ENCODE results near the gene P2RY14.
A peak's percentile ranks its signal among the peaks of the same experiment; 100 is the strongest.
"Not testable (repeated sequence)": the region's sequence is repeated elsewhere in the genome, so short reads cannot be mapped to it uniquely, and the experiment has no call there.

The P2RY14 gene

DNA sequence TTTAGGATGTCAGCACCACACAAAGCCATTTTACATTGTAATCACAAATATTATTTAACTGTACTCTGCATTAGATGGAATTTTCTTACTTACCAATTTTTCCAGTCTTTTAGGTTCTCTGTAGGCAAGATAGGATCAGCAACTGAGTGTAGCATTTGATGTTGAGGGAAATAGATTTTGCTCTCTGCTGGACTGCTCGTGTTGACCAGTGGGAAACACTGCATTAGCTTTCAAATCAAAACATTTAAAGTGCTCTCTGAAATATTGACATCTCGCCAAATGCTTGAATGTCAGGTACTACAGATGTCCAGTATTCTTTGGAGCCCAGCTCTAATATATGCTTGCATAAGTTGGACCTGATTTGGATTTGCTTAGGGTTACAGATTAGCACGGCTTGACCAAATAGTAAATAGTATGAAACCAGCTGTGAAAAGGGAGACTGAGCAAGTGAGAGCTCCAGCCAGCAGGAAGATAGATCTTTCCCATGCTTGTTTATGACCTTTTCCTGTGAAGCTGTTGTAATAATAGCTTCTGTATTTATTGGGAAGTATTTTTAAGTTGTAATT lies 29.5 kb downstream of the P2RY14 start:
- DNase-seq = no peak

DNA sequence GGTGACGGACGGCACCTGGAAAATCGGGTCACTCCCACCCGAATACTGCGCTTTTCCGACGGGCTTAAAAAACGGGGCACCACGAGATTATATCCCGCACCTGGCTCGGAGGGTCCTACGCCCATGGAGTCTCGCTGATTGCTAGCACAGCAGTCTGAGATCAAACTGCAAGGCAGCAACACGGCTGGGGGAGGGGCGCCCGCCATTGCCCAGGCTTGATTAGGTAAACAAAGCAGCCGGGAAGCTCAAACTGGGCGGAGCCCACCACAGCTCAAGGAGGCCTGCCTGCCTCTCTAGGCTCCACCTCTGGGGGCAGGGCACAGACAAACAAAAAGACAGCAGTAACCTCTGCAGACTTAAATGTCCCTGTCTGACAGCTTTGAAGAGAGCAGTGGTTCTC lies 36.3 kb downstream of the P2RY14 start:
- DNase-seq = not testable (repeated sequence)

DNA sequence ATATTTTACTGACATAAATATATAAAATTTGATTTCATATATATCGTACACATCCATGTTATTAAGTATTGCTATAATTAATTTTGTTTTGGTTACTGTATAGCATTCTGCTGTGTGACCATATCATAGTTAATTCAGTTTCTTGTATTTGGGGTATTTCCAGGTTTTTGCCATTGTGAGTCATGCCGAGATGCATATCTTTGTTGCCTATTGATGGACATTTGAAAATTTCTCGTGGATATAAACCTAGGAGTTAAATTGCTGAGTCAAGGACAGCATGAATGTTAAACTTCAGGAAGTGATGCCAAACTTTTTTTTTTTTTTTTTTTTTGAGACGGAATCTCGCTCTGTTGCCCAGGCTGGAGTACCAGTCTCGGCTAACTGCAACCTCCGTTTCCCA lies 41.6 kb downstream of the P2RY14 start:
- DNase-seq = no peak

DNA sequence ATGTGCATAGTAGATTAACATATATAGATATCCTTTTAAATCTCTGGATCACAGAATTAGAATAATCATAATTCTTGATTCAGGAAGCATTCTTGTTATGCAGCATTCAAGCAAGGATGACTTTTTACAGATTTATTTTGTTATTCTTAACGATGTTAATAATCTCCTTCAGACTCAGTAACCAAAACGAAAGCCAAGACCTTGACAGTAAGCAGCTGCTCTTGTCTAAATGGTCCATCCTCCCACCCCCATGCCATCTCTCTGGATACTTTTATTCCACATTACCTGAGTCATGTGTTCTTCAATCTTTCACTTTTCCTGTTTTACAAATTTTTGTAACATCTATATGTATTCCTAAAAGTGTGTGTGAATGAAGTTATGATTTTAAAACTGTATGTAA lies 42.0 kb downstream of the P2RY14 start:
- no peak for DNase-seq

DNA sequence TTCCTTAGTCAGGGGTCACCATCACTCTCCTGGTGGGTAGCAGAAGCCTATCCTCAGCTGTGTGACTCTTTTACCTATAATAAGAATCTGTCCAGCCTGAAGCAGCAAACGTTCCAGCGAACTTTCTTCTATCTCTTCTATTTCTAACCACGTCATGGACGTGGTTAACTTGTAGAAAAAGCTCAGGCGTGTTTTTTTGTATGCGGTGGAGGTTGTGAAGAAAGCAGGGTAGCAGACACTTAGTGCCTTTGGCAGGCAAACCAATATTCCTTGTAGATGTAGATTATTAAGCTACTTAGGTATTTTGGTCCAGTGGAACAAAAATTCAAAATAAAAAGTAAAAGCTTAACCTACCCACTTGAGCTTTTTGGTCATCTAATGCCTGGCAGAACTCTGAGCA lies 43.5 kb downstream of the P2RY14 start:
- no peak for DNase-seq

DNA sequence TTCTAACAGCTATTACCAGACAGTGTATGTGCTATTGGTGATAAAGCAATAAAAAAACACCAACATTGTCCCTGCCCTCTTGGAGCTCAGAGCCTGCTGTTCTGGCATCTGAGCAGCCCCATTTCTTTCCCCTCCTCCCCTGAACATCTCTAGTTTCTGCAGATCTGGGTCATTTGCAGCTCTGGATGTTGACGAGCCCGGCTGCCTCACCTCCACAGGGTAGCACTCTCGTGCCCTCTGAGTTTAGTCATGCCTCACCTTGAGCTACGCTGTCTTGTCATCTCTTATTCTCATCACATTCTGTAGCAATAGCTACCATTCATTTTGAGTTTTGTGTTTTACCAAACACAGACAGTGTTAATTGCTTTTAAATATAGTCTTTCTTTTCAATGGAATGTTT lies 45.4 kb downstream of the P2RY14 start:
- no peak for DNase-seq

DNA sequence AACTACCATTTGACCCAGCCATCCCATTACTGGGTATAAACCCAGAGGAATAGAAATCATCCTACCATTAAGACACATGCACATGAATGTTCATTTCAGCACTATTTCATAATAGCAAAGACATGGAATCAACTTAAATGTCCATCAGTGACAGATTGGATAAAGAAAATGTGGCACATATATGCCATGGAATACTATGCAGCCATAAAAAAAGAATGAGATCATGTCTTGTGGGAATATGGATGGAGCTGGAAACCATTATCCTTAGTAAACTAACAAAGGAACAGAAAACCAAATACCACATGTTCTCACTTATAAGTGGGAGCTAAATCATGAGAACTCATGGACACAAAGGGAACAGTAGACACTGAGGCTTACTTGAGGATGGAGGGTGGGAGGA lies 45.9 kb downstream of the P2RY14 start:
- DNase-seq = not testable (repeated sequence)

DNA sequence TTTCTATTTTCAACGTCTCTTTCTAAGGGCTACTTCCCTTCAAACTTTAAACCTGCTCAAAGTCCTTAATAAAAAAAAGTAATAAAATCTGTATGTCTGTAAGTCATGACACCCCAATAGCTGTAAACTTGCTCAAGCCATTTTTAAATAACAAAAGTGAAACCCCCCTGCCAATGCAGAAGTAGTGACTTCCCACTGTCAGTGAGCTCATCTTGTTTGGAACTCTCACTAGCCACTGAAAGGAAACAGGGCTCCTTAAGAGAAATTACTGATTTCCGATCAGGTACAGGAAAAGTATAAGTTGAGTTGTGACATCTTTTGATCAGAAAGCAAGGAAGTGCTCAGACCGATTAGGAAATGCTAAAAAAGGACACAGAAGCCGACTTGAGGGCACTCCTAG lies 47.7 kb downstream of the P2RY14 start:
- DNase-seq = no peak

DNA sequence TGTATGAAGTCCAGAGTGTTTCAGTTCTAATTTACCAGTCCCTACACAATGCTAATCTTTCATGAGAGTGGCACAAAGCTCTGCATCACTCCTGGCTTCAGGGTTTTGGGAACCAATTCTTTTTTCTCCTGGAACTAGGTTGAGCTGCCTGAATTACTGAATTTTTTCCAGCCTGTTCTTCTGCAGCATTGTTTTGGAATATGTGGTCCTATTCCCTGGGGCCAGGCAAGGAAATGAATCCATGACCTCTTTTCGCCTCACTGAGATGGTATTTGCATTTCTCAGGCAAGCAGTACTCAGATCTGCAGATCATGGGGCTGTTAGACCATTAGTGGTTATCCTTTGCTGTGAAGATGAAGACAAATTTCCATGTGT lies 49.7 kb downstream of the P2RY14 start:
- DNase-seq = no peak

DNA sequence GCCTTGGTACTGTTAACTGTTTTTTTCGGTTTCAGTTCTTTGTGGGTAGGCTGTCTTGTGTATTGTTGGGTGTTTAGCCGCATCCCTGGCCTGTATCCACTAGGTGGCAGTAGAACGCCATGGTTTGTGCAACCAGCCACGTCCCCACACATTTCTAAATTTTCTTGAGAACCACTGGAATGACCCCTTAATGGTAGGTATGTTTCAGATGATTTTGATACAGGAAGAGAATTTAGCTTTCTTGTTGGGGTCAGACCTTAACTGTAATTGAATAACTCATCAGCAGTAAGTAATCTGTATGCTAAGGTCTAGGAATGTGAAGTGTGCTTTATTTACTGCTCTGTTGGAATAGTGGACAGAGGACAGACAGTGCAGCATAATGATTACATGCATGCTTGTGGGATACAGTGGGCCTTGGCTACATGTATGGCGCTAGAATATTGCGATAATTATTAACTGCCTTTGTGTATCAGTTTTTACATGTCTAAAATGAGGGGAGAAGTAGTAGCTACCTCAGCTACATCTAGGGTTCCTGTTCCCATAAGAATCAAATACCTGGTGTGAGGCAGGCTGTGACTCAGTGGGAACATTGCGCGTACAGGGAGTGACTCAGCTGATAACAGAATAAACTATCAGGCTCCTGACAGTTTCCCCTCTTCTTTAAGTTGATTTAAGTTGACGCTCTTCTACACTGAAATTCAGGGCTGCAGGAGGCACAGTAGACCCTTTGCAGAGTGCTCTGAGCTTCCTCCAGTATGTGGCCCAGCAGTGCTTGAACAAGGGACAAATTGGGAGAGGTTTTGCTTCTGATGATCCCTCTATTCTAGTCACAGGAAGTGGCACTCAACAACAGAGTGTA lies 50.3 kb downstream of the P2RY14 start:
- DNase-seq = peak; percentile 64 to 73

DNA sequence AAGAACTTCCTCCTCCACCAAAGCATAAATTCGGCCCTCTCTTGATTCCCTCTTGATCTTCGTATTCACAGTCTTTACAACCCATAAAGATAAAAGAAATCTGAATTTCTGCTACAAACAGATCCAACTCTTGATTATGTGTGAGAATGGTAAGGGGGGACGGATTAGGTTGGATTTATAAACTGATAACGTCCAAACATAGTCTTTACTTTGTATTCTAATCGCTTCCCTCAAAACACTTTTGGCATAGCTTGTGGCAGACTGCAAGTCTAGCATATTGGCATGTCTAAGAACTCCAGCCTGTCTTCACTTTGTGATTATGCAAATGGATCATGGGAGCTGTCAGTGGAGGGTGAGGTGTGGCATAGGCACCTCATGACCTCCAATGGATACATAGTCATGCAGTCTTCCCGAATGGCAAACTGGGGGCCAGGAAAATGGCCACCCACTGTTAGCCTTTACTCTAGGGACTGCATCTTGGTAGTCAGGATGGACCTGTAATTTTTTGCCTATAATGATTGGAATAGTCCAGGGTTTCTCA lies 51.0 kb downstream of the P2RY14 start:
- DNase-seq = no peak

DNA sequence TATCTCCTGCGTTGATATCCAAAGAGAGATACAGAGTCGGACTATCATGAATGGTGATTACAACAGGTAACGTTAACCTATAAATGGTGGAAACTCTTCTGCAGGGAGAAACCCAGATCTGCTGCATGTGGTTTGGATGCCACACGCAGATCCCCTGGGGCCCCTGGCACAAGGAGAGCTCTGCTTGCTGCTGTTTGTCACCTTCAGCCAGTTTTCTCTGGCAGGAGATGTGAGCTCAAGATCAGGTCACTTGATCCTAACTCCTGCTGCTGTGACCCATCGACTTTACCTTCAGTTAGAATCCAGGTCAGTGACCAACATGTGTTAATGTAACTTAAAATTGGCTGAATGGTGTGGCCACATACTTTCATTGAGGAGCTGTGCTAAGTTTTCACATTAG lies 51.5 kb downstream of the P2RY14 start:
- no peak for DNase-seq

DNA sequence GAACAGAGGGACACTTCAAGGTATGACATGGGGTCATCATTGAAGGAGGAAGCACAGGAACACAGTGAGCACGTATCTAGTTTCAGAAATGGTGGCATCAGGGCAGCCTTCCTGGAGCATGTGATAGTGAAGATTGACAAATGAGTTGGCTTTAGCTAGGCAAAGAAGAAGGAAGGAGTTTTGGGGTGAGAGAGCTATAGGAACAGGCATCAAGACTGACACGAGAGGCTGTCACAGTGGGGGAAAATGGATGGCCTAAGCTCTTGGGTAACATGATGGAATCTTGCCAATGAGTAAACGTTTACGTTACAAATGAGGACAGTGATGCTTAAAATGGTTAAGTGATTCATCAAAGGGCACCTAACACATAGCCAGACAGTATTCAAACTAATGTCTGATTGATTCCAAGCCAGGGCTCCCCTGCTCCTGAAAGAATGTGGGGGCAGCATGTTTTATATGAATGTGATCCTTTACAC lies 52.2 kb downstream of the P2RY14 start:
- DNase-seq = no peak

DNA sequence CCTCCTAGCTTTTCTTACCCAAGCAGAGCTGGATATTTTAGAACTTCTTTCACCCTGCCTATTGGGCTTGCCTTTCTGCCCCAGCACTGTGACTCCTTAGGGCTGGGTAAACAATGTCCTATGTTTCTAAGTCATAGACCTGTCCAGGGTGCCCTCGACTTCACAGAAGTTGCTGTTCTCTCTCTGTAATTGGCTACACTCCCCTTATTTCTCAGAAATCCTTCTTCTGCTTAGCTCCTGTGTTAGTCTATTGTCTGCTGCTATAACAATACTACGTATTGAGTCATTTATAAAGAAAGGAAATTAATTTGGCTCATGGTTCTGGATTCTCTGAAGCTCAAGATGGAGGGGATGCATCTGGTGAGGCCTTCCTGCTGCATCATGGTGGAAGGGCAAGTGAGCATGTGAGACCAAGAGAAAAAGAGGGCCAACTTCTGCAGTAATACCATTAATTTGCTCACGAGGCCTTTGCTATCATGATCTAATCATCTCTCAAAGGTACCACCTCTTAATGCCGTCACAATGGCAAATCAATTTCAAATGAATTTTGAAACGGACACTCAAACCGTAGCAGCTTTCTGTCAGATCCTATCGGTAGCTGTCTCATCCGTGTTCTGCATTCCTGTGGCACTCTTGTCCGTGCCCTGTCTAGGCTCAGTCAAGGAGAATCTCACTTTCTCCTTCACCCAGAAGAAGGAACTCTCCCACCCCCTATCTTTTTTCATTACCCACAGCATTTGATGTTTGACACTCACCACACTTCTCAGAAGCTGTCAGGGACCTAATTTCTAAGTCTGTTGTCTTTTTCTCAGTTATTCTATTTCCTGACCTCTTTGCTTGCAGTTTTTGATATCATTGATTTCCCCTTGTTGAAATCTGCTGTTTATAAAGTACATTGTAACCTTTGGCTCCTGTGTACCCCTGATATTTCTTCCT lies 53.0 kb downstream of the P2RY14 start:
- DNase-seq = no peak

DNA sequence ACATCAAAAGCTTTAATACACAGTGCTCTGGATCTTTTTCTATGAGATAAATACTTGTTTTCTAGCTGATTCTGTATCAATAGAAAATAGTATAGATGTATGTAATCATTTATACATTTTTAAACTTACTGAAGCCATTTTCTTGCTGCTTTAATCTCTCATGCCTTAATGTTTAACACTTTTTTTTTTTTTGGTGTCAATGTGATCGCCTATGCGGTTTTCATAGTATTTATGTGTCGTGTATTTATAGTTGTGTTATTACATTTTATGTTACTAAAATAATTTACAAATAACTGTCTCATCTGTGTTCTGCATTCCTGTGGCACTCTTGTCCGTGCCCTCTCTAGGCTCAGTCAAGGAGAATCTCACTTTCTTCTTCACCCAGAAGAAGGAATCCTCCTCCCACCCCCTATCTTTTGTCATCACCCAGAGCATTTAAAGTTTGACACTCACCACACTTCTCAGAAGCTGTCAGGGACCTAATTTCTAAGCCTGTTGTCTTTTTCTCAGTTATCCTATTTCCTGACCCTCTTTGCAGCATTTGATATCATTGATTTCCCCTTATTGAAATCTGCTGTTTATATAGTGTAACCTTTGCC lies 54.0 kb downstream of the P2RY14 start:
- no peak for DNase-seq

DNA sequence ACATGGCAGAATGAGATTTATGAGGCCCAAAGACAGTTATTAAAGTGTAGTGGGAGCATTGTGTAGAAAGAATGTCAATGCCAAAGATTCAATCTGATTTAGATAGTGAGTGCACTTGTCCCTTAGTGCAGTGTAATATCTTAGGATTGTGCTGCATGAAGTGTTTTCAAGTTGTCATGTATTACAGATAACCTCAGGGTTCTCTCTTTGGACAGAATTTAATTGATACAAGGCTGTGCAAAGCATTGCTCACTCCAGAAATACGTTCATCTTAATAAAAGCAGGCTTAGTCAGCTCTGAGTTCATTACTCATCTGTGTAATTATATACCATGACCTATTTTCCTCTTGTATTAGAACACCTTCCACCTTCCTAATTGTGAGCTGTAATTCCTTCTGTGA lies 59.3 kb downstream of the P2RY14 start:
- no peak for DNase-seq

DNA sequence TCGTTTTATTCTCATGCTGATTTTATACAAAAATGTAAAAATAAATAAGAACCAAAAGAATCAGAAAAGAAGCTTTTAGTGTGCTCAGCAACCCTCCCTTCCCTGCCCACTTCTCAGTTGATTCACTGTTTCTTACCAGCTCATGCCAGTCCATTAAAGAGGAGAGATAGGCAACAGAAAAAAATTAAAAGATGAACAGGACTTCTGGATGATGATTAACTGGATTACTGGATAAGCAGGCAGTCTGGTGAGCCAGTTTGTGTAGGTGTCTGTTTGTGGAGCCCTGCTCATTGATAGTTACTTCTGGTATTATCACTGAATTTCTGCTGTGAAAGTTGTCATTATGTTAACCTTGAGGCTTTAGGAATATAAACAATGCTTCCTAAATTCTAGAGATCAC lies 60.2 kb downstream of the P2RY14 start:
- no peak for DNase-seq

DNA sequence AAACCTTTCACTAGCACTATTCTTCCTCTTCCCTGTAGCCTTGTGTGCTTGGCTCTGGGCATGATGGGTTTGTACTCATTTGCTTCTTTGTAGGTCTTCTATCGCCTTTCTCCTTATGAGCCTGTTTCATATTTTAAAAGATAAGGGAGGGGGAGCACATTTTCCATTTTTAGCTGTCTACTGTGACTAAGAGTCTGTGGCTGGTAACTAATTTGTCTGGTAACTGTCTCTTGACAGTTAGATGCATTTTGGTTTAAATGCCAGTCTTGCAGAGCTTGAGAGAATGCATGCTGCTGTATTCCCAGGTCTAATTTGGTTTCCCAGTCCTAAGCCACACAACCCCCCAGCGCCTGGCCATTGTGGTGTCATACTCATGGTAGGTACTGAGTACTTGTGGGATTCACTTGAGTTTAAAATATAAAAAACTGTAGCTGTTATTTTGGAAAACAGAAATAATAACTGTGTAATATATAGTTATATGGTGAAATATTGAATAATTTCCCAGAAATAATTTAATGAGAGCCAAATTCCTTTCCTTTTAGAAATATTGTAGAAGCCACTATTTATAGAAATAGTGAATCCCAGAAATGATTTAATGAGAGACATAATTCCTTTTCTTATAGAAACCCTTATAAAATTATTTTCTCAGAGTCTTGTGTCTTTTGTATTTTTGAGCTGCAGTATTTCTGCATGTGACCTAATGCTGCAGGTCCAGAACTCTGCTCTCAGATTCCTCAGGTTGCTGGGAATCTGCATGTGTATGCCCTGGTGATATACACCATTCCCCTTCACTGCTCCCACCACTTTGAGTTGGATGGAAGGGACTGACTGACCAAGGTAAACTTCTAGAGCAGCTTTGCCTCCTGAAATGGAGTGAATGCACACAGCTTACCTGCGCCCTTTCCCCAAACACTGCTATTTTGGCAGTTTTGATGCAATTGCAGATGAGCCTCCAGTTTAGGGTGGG lies 61.4 kb downstream of the P2RY14 start:
- no peak for DNase-seq

DNA sequence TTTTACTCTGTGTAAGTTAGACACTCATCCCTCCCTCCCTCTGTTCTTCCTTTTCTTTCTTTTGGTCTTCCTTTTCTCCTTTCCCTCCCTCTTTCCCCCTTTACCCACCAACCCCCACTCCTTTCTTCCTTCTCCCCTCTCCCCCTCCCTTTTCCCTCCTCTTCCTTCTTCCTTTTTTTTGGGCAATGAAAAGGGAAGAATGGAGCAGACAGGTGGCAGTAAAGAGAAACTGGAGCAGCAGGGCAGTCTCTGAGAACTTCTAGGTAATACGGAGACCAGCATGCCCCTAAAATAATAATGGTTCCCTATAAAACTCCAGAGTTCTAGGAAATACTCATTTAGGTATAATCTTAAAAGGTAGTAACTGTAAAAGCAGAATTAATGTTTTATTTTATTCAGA lies 63.9 kb downstream of the P2RY14 start:
- no peak for DNase-seq

DNA sequence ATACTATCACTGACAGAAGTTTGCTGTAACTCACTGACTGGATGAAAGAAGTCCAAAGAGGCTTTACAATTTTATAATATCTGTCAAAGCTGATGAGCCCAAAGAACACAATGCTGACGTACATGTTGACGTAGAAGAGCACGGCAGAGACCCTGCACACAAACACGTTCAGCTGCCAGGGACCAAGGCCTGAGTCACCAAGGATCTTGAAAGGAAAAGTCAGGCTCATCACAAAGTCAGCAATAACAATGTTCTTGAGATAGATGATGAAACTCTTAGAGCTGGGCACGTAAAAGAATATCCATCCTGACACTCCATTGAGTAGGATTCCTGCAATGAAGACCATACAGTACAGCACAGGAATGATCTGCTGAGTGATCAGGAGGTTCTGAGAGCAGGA lies 64.5 kb downstream of the P2RY14 start:
- DNase-seq = no peak

DNA sequence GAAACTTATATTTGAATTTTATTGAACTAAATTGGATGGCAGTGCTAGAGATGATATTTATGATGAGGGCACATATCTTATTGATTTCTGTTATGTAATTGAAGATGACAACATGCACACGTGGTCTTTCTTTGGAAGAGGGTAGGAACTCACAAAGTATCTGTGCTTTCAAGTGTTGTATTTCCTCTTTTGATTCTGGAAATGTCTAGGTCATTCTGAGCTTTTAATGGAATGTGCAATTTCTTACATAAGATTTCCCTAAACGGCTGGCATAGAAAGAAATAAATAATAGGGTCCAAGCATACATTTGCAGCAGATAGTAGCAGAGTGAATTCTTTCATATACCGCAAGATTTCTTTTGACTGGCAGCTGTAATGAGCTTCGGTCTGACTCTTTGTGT lies 65.2 kb downstream of the P2RY14 start:
- DNase-seq = no peak

All from stimulated activated CD4-positive, alpha-beta T cell treated with anti-CD3 and anti-CD28 coated beads, Interleukin-4, amount 100 ng/mL, for 4 hours (primary cell).